ENCODE results near the gene PACSIN2.

GRCh38 chr22:43007519-43008102, 7.3 kb downstream of the PACSIN2 start:
- TF ChIP-seq EZH2 (IDR thresholded peaks at IDR 0.05; ENCODE audit: low read depth, unreplicated experiment) = no peak
- TF ChIP-seq POLR2AphosphoS5 (IDR thresholded peaks at IDR 0.05; ENCODE audit: low read depth) = no peak
- no peak for TF ChIP-seq CREB1 (CRISPR knock-in tag; IDR thresholded peaks at IDR 0.05; ENCODE audit: low read depth)

Measured in GM23338 (cell line).